Stimulated activated CD4-positive, alpha-beta T cell treated with anti-CD3 and anti-CD28 coated beads, Interleukin-2, amount 100 ng/mL, for 4 hours (primary cell): ENCODE data around the gene PROCA1.

Experiments used
- DNase-seq: peaks from one replicate; pipeline ENCODE4 v3.0.0-alpha.2; 2020; ENCODE audit warnings: low read depth

PROCA1 gene

DNA sequence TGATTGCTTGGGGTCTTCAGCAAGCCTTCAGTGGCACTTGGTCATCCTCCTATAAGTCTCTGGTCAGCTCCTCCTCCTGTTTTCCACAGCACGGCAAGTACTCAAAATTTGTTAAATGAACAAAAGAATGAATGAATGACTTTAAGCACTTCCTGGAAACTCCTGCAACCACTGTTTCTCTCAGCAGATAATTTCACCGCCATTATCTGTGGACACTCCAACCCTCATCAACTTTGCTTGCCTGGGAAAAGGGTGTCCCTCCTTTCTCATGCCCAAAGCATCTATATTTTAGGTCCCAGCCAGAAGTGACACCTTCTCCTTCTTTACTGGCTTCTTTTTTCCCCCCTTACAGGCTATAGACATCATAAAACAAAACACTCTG lies 4.4 kb downstream of the PROCA1 start:
- DNase-seq: no peak

DNA sequence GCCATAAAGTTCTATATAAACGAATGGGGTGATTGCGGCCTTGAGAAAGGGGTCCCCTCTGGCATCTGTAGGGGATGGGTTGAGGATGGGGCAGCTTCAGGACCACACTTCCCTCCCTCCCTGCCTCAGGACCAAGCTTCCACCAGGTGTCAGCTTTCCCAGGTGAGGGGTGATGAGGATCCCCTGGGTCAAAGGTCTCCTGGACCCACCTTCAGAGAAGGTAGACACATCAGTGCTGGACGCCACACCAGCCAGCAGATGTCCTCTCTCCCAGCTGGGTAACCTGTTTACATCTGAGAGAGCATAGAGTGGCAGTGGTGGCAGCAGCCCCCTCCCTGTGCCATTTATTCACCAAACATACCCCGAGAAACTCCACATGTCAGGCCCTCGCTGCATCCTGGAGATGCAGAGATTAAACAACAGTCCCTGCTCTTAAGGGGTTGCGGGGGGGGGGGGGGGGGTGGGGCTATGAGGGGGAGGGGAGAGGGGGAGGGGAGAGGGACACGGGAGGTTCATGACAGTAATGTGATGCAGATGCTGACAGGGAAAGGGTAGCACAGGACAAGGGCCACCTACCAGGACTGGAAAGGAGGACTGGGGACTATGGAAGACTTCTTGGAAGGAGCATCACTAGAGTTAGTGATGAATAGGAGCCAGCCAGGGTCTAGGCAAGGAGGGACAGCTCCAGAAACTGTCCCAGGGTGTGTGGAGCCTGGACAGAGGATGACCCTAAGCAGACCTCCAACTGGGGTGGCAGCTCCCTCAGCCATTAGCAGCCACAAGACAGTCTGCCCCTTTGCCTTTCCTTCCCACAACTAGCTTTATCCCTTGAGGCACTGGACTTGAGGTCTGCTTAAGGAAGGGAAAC lies 5.0 kb downstream of the PROCA1 start:
- DNase-seq: no peak

DNA sequence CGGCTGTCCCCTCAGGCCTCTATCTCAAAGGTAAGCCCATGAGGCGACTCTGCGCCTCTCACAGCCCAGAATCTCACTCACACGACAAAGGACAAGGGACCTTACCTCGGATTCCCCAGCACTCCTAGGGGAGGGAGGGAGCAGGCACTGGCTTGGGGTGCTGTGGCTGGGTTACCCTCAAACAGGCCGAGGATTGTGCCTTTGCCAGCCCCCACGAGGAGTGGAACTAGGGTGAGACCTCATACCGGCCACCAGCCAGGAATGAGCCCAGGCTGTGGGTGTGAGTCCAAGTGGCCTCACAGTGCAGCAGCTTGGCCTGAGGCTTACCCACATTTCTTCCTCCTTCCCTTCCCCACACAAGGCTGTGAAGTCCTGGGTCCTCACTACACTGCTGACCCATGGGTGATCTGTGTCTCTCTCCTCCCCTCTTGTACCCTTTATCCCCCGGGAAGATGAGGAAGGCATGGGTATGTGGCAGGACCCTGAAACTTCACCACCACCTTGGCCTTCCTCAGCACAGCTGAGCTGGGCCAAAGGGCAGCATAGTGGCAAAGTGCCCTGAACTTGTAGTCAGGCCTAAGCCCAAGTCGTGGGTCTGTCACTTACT lies 5.9 kb downstream of the PROCA1 start:
- no peak for DNase-seq

DNA sequence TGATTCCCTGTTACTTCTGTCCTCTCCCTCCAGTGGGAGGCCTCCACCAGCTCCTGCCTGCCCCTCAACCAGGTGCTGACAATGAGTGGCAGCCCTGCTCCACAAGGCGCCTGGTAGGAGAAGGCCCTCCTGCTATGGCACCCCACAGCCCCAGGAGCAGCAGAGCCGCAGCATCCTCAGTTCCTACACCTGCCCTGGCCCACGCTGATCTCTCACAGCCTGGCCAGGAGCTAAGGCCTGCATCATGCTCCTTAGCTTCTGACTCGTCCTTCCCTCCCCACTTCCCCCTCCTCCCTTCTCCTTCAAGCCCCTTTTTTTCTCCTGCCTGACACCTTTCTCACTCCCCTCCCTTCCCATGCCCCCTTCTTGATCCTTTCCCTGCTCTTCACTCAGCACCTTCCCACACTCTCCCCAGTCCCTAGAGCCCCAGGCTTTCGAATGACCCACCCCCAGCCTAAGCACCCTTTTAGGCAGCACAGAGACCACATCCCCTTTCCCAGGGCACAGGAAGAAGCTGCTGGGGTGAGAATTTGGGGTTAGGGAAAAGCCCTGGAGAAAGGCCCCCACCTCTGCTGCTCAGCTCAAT lies 6.5 kb downstream of the PROCA1 start:
- no peak for DNase-seq

DNA sequence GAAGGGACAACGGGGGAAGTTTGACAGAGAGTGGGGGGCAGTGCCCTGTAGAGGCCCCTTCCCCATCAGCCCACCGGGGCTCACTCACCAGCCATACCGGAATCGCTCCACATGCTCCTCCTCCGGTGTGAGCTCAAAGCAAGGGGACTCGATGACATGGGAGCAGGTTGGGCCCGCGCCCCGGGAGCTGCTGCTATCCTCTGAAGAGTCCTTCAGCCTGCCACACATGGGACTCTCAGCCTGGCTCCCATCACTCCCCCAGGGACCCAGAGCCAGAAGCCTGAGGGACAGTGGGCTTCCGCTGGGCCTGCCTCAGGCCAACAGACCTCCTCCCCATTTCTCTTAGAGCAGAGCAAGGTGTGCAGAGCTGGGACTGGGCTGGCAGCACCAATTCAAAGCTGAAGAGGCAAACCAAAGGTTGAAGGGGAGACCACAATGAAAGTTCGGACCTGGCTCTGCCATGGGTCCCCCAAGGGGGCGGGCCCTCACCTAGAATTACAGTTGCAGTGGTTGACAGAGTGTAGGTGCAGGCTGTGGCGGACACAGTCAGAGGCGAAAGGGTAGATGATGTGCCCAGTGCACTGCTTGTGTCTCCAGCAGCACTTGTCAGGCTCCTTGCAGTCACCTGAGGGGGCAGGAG lies 7.3 kb downstream of the PROCA1 start:
- DNase-seq: no peak

DNA sequence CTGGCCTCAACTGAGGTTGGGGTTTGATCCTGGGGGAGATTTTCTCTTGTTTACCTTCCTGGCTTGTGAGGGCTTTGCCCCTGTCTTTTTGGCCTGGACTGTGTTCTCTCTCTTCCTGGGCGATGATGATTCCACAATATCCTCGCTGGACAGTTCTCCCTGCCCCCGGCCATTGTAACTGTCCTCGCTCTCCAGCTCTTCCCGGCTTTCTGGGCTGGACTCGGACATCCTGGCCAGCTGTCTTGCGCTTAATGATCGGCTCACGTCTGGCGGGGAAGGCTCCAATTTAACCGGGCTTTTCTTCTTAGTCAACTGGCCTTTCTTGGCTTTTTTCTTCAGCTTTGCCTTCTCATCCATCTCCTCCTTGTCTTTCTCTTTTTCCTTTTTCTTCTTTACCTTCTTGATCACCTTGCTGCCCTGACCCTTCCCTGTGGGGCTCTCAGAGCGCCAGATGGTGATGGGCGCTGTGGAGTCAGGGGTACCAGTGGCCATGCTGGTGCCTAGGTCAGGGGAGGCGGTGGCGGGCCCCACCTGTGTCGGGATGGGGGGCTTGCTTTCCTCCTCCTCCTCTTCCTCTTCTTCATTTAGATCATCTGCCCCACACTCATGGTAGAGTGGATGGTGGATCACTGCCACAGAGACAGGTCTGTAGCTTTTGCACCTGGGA lies 8.0 kb downstream of the PROCA1 start:
- DNase-seq: no peak

DNA sequence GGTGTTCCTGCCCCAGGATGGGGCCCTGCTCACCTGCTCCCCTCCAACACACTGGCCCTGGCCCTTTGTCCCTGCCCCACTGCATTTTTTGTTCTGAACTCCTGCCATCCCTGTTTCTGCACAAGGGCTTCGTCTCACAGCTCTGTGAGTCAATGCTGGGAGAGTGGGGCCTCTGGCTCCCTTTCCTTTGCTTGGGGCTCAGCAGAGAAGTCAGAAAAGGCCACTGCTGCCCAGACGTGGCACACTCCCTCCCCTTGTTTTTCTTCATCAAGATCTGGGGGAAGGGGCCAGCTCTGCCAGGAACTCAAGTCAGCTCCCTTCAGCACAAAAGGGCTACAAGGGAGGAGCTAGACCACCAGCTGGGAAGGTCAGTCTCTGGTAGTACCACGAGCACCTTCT lies 8.9 kb downstream of the PROCA1 start:
- no peak for DNase-seq

DNA sequence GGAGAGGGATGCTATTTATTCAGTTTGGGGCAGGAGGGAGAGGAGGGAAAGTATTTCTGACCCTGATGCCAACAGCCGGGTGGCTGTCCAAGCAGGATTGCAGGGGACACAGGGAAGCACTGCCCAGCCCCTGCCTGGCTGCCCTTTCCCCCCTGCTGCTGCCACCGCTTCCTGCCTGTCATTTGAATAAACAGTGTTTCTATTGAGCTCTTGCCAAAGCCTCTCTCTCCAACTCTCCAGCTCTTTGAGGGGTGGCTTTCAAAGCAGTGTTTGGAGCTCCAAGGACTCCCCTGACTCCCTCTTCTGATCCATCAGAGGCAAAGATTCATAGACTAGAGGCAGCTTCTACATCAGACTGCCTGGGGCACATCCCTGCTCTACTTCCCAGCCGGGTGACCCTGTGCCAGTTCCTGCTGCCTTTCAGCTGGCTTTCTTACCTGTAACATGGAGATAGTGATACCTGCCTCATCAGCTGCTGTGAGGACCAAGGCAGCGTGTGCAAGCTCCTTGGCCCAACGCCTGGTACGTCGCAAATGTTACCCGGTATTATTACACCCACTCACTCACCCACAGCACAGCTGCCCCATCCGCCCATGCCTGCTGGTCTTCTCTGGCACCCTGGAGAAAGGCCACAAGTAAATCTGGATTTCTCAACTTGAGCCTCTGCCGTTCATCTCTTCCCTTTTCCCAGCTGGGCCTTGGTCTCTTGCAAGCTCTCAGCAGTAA lies 9.5 kb downstream of the PROCA1 start:
- DNase-seq: no peak

DNA sequence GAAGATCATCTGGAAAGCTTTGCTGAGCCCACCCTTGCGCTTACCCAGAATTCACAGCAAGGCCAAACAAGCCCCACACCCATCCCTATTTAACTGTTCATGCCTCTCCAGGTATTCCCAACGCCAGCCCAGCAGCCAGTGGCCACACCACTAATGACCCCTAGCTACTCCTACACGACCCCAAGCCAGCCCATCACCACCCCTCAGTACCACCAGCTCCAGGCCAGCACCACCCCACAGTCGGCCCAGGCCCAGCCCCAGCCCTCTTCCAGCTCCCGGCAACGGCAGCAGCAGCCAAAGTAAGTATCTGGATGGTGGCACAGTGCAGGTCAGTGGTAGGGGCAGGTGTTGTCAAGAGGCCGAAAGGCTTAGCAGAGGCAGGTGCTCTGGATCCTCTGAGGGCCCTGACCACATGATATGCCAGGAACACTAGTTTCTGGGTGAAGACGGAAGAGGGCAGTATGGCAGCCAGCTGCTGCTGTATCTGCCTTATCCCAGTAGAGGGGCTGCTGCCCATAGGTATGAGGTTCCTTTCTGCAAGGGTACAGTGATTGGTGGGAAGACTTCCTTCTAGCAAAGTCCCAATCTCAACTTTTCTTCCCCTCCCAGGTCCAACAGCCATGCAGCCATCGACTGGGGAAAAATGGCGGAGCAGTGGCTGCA lies 10.7 kb downstream of the PROCA1 start:
- no peak for DNase-seq

DNA sequence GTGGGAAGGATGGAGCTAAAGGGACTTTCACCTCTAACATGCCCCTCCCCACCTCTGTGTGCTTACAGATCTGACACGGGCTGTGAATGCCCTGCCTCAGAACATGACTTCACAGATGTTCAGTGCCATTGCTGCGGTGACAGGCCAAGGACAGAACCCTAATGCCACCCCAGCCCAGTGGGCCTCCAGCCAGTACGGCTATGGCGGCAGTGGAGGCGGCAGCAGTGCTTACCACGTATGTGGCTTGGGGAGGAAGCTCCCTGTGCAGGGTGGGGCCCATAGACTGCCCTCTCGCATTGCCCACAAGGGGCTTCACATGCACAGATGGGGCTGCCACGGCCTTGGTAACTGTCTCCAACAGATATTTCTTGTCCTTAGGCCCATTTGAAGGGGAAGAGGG lies 11.4 kb downstream of the PROCA1 start:
- no peak for DNase-seq

DNA sequence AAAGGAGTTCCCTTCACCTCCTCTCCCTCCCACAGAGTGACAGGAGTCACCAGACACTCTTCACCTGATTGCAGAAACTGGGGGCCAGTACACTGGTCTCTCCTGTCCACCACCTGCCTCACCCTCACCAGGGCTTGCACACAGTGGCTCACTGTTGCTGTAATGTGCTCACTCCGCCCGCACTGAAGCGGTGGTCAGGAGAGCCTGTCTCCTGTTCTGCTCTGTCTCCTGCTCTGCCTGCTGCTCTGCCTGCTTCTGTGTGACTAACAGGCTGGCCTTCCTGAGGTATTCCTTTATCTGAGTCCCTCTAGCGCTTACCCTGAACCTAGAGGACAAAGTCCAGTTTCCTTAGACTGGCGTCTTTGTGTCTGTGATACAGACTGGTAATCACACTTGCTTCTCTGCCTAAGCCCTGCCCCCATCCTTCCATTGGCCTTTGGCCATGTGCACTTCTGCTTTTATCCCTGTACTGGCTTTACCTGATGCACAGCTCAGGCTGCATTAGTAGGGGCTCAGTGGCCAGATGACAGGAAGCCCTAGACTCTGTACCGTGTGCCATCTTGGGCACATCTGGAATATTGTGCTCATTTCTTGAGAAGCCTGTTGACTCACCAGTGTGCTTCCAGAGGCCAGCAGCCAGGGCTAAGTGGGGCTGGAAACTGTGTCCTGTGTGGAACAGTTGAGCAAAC lies 13.3 kb downstream of the PROCA1 start:
- DNase-seq: no peak

DNA sequence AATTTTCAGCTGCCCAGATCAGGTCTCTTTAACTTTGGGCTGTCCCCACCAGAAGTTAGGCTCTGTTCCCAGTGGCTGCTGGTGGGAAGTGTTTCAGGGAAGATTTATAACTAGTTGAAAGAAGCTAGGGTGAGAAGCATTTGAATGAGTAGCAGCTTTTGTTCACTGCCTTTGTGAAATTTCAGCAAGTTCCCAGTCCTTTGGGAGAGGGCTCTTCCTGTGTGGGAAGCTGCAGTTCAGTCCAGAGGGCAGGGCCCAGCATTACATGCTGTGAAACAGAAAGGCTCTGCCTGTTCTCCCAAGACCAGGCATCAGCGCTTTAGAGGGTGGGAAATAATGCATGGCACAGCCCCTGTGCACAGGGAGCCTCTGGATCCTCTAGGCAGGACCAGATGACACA lies 17.8 kb downstream of the PROCA1 start:
- no peak for DNase-seq

DNA sequence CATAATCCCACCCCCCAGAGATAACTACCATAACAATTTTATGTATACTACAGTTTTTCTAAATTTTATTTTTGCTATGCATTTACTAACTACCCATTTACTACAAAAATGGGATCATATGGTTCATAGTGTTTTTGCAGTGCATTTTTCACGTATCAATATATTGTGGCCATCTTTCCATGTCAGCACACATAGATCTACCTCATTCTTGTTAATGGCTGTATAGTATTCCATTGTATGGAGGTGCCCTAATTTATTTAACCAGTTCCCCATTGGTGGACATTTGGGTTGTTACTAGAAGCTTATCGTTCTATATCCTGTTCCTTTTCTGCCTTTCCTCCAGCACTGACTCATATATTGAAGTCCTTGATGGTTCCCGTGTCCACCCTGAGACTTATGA lies 22.7 kb downstream of the PROCA1 start:
- DNase-seq: no peak

DNA sequence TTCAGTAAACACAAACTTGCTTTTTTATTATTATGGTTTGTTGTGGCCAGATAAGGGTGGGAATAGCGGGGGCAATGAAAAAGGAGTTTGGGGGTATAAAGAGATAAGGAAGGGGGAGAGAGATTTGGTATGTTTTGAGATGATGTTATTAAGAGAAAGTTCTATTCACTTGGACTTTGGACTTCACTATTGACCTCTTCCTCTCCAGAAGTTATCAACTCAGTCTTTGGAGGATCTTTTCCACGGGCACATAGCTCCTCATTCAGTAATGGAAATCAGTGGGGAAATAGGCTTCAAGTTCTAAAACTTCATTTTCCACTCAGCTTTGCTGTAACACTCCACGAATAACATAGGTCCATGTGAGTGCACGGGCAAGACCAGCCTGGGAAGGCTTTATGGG lies 23.2 kb downstream of the PROCA1 start:
- DNase-seq: no peak

DNA sequence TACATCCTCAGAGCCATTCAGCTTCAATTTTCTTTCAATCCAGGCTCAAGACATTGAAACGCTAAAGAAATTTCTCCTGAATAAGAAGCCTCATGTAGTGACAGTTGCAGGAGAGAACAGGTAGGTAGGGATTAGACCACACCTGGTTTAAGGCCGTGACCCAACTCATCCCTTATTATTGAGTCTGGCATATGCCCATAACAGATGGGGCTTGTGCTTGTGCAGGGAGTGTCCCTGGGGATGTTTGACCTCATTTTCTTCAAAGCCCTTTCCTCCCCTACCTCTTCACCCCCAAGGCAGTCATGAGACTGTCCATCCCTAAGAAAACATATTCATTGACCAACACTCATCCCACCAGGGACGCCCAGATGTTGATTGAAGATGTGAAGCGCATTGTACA lies 25.4 kb downstream of the PROCA1 start:
- DNase-seq: no peak

DNA sequence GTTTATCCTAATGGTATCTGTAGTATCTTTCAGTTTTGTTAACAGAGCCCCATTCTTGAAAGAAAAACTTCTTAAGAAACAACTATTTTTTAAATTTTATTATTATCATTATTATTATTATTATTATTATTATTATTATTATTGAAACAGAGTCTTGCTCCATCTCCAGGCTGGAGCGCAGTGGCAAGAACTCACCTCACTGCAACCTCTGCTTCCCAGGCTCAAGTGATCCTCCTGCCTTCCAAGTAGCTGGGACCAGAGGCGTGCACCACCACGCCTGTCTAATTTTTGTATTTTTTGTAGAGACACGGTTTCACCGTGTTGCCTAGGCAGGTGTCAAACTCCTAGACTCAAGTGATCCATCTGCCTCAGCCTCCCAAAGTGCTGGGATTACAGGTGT lies 26.3 kb downstream of the PROCA1 start:
- DNase-seq: no peak

DNA sequence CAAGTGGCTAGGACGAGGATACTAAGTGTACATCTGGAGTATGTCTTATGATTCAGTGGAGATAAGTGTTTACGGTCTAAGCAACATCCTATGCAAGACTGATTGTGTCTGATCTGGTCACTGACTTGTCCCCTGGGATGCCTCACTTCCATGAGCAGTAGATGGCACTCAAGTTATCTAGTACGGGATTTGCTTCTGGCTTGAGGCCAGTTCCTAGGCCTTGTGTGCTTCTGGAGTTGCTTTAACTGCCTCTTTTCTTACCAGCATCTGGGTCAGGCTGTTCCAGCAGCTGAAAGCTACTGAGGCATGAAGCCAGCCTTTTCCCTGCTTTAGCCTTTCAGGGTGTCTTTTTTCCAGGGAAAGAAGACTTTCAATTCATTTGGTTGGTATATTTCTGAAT lies 26.7 kb downstream of the PROCA1 start:
- no peak for DNase-seq

DNA sequence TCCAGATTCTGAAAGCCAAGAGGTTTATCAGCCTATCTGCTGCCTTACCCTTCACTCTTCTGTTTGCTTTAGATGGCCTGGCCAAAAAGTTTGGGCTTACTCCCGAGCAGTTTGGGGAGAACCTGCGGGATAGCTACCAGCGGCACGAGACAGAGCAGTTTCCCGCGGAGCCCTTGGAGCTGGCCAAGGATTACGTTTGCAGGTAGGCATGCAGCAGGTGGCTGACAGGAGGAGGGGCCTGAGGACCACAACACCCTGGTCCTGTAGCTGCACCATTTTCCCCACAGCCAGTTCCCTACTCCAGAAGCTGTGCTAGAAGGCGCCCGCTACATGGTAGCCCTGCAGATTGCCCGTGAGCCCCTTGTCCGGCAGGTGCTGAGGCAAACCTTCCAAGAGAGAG lies 29.0 kb downstream of the PROCA1 start:
- no peak for DNase-seq

DNA sequence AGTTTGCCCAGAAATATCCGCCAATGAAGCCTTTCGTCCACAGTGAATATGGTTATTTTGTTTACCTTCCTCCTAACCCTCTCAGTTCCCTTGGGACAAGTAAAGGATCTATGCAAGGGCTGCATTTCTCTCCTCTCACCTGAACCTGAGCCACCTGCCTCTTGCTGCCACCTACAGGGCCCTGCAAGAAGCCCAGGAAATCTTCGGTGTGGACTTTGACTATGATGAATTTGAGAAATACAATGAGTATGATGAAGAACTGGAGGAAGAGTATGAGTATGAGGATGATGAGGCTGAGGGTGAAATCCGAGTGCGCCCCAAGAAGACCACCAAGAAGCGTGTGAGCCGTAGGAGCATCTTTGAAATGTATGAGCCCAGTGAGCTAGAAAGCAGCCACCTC lies 35.7 kb downstream of the PROCA1 start:
- no peak for DNase-seq

DNA sequence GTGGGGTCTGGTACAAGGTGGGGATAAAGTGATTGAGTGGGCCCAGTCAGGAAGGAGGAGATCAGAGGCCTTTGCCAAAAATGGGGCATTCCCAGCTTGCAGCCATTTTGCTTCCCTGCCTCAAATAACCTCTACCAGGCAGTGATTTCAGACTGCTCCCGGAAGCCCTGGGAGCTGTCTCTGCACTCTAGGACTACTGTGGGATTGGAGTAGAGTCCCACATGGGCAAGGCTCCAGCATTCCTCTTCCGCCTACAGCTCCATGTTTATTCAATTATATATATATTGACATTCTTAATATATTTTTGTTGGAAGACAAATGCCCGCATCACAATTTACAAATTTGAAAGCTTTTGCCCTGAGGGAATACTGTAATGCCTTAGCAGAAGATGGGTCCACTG lies 36.2 kb downstream of the PROCA1 start:
- no peak for DNase-seq

DNA sequence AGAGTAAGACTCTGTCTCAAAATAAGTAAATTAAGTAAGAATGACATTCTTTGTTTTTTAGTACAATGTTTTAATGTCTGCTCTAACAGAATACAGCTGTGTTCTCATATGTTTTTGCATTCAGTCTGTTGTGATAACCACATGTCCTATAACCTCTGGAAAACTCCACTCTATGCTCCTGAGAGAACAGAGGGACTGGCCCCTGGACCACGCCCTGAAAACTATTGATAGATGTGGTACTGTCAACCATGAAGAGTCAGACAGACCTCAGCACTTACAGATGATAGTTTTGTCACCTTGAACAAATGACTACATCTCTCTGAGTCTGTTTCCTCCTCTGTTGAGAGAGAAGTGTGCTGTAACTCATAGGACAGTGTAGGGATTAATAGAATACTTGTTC lies 41.8 kb downstream of the PROCA1 start:
- no peak for DNase-seq
